ENCODE measurements around the gene PCDHGA1. TPM values are rescaled to one million over a fixed set of nuclear protein-coding genes. Genes with fewer than 3 reads are reported as not detected.

Gene PCDHGA1
- total and polyA plus RNA-seq, 4 donors, result 0.05 to 0.08 (median 0.05) TPM; not detected in 1

DNA sequence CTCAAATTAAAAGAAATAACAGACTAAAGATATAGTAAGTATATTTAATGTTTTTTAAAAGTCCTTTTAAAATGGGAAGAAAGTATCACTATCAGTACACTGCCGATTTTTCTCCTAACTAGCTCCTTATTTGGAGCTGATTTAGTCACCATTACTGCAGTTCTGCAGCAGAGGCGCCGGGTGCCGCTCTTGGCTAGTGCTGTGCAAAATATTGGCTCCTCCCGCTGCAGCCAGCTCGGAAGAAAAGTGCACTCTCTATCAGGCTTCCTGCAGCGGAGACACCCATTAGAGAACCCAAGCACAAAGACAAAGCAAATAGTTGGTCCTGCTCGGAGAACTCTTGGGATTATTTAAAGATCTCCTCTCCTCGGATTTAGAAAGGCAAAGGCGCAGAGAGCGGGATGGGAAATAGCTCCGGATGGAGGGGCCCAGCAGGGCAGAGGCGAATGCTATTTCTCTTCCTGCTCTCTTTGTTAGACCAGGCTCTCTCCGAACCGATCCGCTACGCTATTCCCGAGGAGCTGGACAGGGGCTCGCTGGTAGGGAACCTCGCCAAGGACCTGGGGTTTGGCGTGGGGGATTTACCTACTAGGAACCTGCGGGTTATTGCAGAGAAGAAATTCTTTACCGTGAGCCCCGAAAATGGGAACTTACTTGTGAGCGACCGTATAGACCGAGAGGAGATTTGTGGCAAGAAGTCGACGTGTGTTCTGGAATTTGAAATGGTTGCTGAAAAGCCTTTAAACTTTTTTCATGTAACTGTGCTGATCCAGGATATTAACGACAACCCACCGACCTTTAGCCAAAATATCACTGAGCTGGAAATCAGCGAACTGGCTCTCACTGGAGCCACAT lies 39.9 kb downstream of the PCDHGA1 start, which contains the start of gene PCDHGB3:
TSS of gene PCDHGB3 (plus strand) at position 249 of the 855 bp plus-strand sequence. CDS start at position 402, 153 bp downstream.
- Histone ChIP-seq H3K4me3 (ENCODE audit: low read depth in 1 of 3, low read length in 3 of 3) (peak within 1 kb of the TSS; percentile 6 to 62 (median 61)), H3K36me3 (ENCODE audit: control insufficient read depth in 4 of 4, insufficient read depth in 3 of 4, low read depth in 1 of 4, low read length in 3 of 4) (no peaks in the 10 kb centered on the region), H3K9me3 (ENCODE audit: control insufficient read depth in 4 of 4, low read length in 3 of 4) (peaks cover 44 to 78% (median 57%) of the 10 kb centered on the region in 4 donors), H3K4me1 (ENCODE audit: control insufficient read depth in 4 of 4, insufficient read depth in 4 of 4, low read length in 3 of 4) (no peaks in the 10 kb centered on the region), H3K9ac (ENCODE audit: low read depth in 1 of 2, low read length in 2 of 2) (no peak within 1 kb of the TSS), H3K27ac (ENCODE audit: low read depth in 1 of 2, low read length in 2 of 2) (no peak within 1 kb of the TSS), H3K27me3 (ENCODE audit: control insufficient read depth in 4 of 4, insufficient read depth in 4 of 4, low read length in 3 of 4) (peaks cover 0 to 5% (median 1%) of the 10 kb centered on the region in 4 donors)
- 15% methylated on average over 32 of the region's 32 CpGs for WGBS
- TF ChIP-seq TAF1 (conservative IDR thresholded peaks at IDR 0.05) (no peak), YY1 (IDR thresholded peaks at IDR 0.05) (no peak), HNF4G (IDR thresholded peaks at IDR 0.05) (no peak), SP1 (IDR thresholded peaks at IDR 0.05) (no peak), RXRA (IDR thresholded peaks at IDR 0.05) (no peak), RAD21 (IDR thresholded peaks at IDR 0.05) (peak; percentile 50 to 60), CTCF (IDR thresholded peaks at IDR 0.05; ENCODE audit: low read depth, low read length, missing input control) (peak; percentile 16), EGR1 (IDR thresholded peaks at IDR 0.05; ENCODE audit: low read depth in 2 of 2) (no peak), ZBTB33 (IDR thresholded peaks at IDR 0.05) (no peak), FOXA2 (IDR thresholded peaks at IDR 0.05) (no peak)
- TF ChIP-seq, protein P1, sequence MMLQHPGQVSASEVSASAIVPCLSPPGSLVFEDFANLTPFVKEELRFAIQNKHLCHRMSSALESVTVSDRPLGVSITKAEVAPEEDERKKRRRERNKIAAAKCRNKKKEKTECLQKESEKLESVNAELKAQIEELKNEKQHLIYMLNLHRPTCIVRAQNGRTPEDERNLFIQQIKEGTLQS (IDR thresholded peaks at IDR 0.05), result no peak
- no peak for DNase-seq (ENCODE audit: low spot score)

- Histone ChIP-seq H3K27ac (ENCODE audit: low read depth in 1 of 2, low read length in 2 of 2) (no peak overlapping the region), H3K9ac (ENCODE audit: low read depth in 1 of 2, low read length in 2 of 2) (no peak overlapping the region), H3K4me1 (ENCODE audit: control insufficient read depth in 4 of 4, insufficient read depth in 4 of 4, low read length in 3 of 4) (no peaks in the 10 kb centered on the region), H3K36me3 (ENCODE audit: control insufficient read depth in 4 of 4, insufficient read depth in 3 of 4, low read depth in 1 of 4, low read length in 3 of 4) (no peaks in the 10 kb centered on the region), H3K9me3 (ENCODE audit: control insufficient read depth in 4 of 4, low read length in 3 of 4) (peaks cover 35 to 73% (median 53%) of the 10 kb centered on the region in 4 donors), H3K27me3 (ENCODE audit: control insufficient read depth in 4 of 4, insufficient read depth in 4 of 4, low read length in 3 of 4) (peaks cover 0 to 5% (median 0%) of the 10 kb centered on the region in 4 donors), H3K4me3 (ENCODE audit: low read depth in 1 of 3, low read length in 3 of 3) (peak overlapping the region in 2 of 3 donors; percentile 44 to 50)
- TF ChIP-seq, protein P2, sequence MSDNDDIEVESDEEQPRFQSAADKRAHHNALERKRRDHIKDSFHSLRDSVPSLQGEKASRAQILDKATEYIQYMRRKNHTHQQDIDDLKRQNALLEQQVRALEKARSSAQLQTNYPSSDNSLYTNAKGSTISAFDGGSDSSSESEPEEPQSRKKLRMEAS (IDR thresholded peaks at IDR 0.05), result no peak
- no peak for TF ChIP-seq RAD21 (IDR thresholded peaks at IDR 0.05)
- WGBS, result 30% methylated on average over 69 of the region's 69 CpGs
- DNase-seq (ENCODE audit: low spot score), result no peak
These were observed 41.5 kb downstream of the PCDHGA1 start for GRCh38 chr5:141371572-141372475.

Measured in liver (tissue), 9 donors.